RWPE2 (cell line): ENCODE results near the gene ANG.

Source experiments
- ATAC-seq: fragments of 200-7000 bp; cut with Tn5 transposase; 3 replicates; pipeline ENCODE4 v1.9.1; 2021; ENCODE audit warnings: low read depth
- DNase-seq: peaks from one replicate; pipeline ENCODE4 v3.0.0-alpha.2; 2020; ENCODE audit warnings: low spot score
- H3K27ac ChIP-seq: fragments of 450-650 bp; 2 replicates; pipeline ENCODE4 v1.5.1; 2017; ENCODE audit warnings: mild to moderate bottlenecking; ENCODE audit not compliant: poor library complexity, severe bottlenecking
- H3K27me3 ChIP-seq: fragments of 250-450 bp; sonication (Bioruptor Pico); 2 replicates; pipeline ENCODE4 v1.5.1; 2021; ENCODE audit warnings: mild to moderate bottlenecking, moderate library complexity; ENCODE audit not compliant: insufficient read depth, poor library complexity, severe bottlenecking
- H3K36me3 ChIP-seq: fragments of 250-450 bp; sonication (Bioruptor Pico); 2 replicates; pipeline ENCODE4 v1.5.1; 2020; ENCODE audit warnings: low read depth, mild to moderate bottlenecking, moderate library complexity
- H3K4me1 ChIP-seq: fragments of 250-450 bp; sonication (Bioruptor Pico); 2 replicates; pipeline ENCODE4 v1.5.1; 2021; ENCODE audit warnings: mild to moderate bottlenecking, moderate library complexity; ENCODE audit not compliant: insufficient read depth, poor library complexity, severe bottlenecking
- H3K4me3 ChIP-seq: fragments of 250-450 bp; sonication (Bioruptor Pico); 2 replicates; pipeline ENCODE4 v1.5.1; 2021; ENCODE audit warnings: mild to moderate bottlenecking, moderate library complexity; ENCODE audit not compliant: severe bottlenecking
- H3K9me3 ChIP-seq: fragments of 250-450 bp; sonication (Bioruptor Pico); 2 replicates; pipeline ENCODE4 v1.5.1; 2021; ENCODE audit warnings: mild to moderate bottlenecking, moderate library complexity; ENCODE audit not compliant: severe bottlenecking
- CTCF ChIP-seq: fragments of 450-650 bp; IDR thresholded peaks from one replicate; pipeline ENCODE4 v1.5.1; 2017; ENCODE audit warnings: mild to moderate bottlenecking, moderate library complexity; ENCODE audit not compliant: poor library complexity, severe bottlenecking

Gene ANG

GRCh38 chr14:20645481-20645880 lies 43.1 kb upstream of the ANG start:
- Histone ChIP-seq H3K9me3 (no peaks in the 10 kb centered on the region), H3K36me3 (no peaks in the 10 kb centered on the region), H3K4me3 (no peak overlapping the region), H3K27me3 (no peaks in the 10 kb centered on the region), H3K27ac (no peak overlapping the region), H3K4me1 (no peaks in the 10 kb centered on the region)
- no peak; the same call in 2 of the 3 replicates for ATAC-seq
- DNase-seq: no peak
- TF ChIP-seq CTCF: no peak

- H3K4me1 ChIP-seq: peaks cover 4% of the 10 kb centered on the region
- TF ChIP-seq CTCF: no peak
- ATAC-seq (peak; percentile 63), DNase-seq (no peak)
- H3K36me3 ChIP-seq: no peaks in the 10 kb centered on the region
- peak overlapping the region; percentile 30 for H3K4me3 ChIP-seq
- H3K27ac ChIP-seq: no peak overlapping the region
- no peaks in the 10 kb centered on the region for H3K9me3 ChIP-seq
- H3K27me3 ChIP-seq: peaks cover 22% of the 10 kb centered on the region
Observed at GRCh38 chr14:20652996-20653975, 35.3 kb upstream of the ANG start.

GRCh38 chr14:20655851-20656250 lies 32.7 kb upstream of the ANG start:
- DNase-seq (no peak), ATAC-seq (no peak)
- Histone ChIP-seq H3K36me3 (no peaks in the 10 kb centered on the region), H3K4me1 (peaks cover 4% of the 10 kb centered on the region), H3K27ac (no peak overlapping the region), H3K4me3 (no peak overlapping the region), H3K9me3 (no peaks in the 10 kb centered on the region), H3K27me3 (peaks cover 22% of the 10 kb centered on the region)
- TF ChIP-seq CTCF: no peak

- Histone ChIP-seq H3K9me3 (no peaks in the 10 kb centered on the region), H3K27me3 (peaks cover 22% of the 10 kb centered on the region), H3K36me3 (no peaks in the 10 kb centered on the region), H3K4me1 (peaks cover 4% of the 10 kb centered on the region), H3K27ac (no peak overlapping the region), H3K4me3 (no peak overlapping the region)
- DNase-seq (no peak), ATAC-seq (no peak)
- no peak for TF ChIP-seq CTCF
Observed at GRCh38 chr14:20656274-20656673, 32.3 kb upstream of the ANG start.
